Mesodermal cell (in vitro differentiated cells): ENCODE measurements around the gene ZNF234.
A peak's percentile ranks its signal among the peaks of the same experiment; 100 is the strongest.
"Not testable (repeated sequence)": the region's sequence is repeated elsewhere in the genome, so short reads cannot be mapped to it uniquely, and the experiment has no call there.

ENCODE experiments used
- H3K27ac ChIP-seq: 2 replicates; pipeline ENCODE4 v1.7.0; 2013; ENCODE audit warnings: mild to moderate bottlenecking, low read depth, low read length, moderate library complexity; ENCODE audit not compliant: severe bottlenecking
- H3K36me3 ChIP-seq: 2 replicates; pipeline ENCODE4 v1.7.1; 2013; ENCODE audit warnings: mild to moderate bottlenecking, low read length, moderate library complexity; ENCODE audit not compliant: control insufficient read depth, insufficient read depth
- H3K4me1 ChIP-seq: one replicate; pipeline ENCODE4 v1.7.1; 2013; ENCODE audit warnings: mild to moderate bottlenecking, low read length; ENCODE audit not compliant: insufficient read depth, control insufficient read depth, poor library complexity, severe bottlenecking
- H3K4me3 ChIP-seq: 2 replicates; pipeline ENCODE4 v1.7.0; 2013; ENCODE audit warnings: low read length, control low read depth, mild to moderate bottlenecking; ENCODE audit not compliant: insufficient read depth, poor library complexity, severe bottlenecking; ENCODE audit errors: extremely low read depth
- H3K9me3 ChIP-seq: 2 replicates; pipeline ENCODE4 v1.7.1; 2013; ENCODE audit warnings: mild to moderate bottlenecking, low read length, moderate library complexity; ENCODE audit not compliant: control insufficient read depth
- WGBS, 2 experiments: methylation state at CpG; one replicate each; pipeline ENCODE4 v1.1.5; 2013; ENCODE audit warnings: missing lambda C conversion rate in 2 of 2; ENCODE audit not compliant: insufficient coverage in 2 of 2; 5-methylcytosine and 5-hydroxymethylcytosine counted together

The ZNF234 gene

GRCh38 chr19:44182145-44182544, 40.8 kb downstream of the ZNF234 start:
- Histone ChIP-seq H3K9me3 (peaks cover 7% of the 10 kb centered on the region), H3K4me1 (no peaks in the 10 kb centered on the region), H3K27ac (no peak overlapping the region), H3K36me3 (peaks cover 4% of the 10 kb centered on the region), H3K4me3 (no peak overlapping the region)
- 94% methylated on average over 2 of the region's 10 CpGs; no CpG with 5 or more reads in 1 of the 2 experiments for WGBS, 2 experiments

GRCh38 chr19:44190020-44190419, 48.7 kb downstream of the ZNF234 start:
- no peaks in the 10 kb centered on the region for H3K36me3 ChIP-seq
- no CpG with 5 or more reads among the region's 6 CpGs for WGBS, 2 experiments
- no peak overlapping the region for H3K27ac ChIP-seq
- H3K4me3 ChIP-seq, result no peak overlapping the region
- no peaks in the 10 kb centered on the region for H3K4me1 ChIP-seq
- H3K9me3 ChIP-seq, result no peaks in the 10 kb centered on the region

- 76 to 89% methylated on average over 4 of the region's 5 CpGs for WGBS, 2 experiments
- H3K27ac ChIP-seq, result no peak overlapping the region
- no peaks in the 10 kb centered on the region for H3K36me3 ChIP-seq
Observed at GRCh38 chr19:44192127-44192526, 50.8 kb downstream of the ZNF234 start.

GRCh38 chr19:44196772-44197171, 55.4 kb downstream of the ZNF234 start:
- Histone ChIP-seq H3K36me3 (no peaks in the 10 kb centered on the region), H3K9me3 (no peaks in the 10 kb centered on the region), H3K4me1 (no peaks in the 10 kb centered on the region), H3K4me3 (no peak overlapping the region), H3K27ac (no peak overlapping the region)

More at GRCh38 chr19:44192127-44192526, 50.8 kb downstream of the ZNF234 start:
- H3K4me3 ChIP-seq, result no peak overlapping the region
- no peaks in the 10 kb centered on the region for H3K9me3 ChIP-seq
- no peaks in the 10 kb centered on the region for H3K4me1 ChIP-seq

- Histone ChIP-seq H3K4me1 (no peaks in the 10 kb centered on the region), H3K9me3 (peaks cover 13% of the 10 kb centered on the region), H3K36me3 (no peaks in the 10 kb centered on the region), H3K27ac (no peak overlapping the region), H3K4me3 (no peak overlapping the region)
- no CpG with 5 or more reads among the region's 1 CpG for WGBS, 2 experiments
Observed at GRCh38 chr19:44202470-44202869, 61.1 kb downstream of the ZNF234 start.

- WGBS, 2 experiments, result no CpG with 5 or more reads among the region's 2 CpGs
- Histone ChIP-seq H3K27ac (no peak overlapping the region), H3K4me1 (no peaks in the 10 kb centered on the region), H3K36me3 (no peaks in the 10 kb centered on the region), H3K4me3 (no peak overlapping the region), H3K9me3 (peaks cover 13% of the 10 kb centered on the region)
Observed at GRCh38 chr19:44202974-44203373, 61.6 kb downstream of the ZNF234 start.

- H3K36me3 ChIP-seq, H3K4me3 ChIP-seq, H3K4me1 ChIP-seq, H3K27ac ChIP-seq: not testable (repeated sequence)
- peaks cover 13% of the 10 kb centered on the region for H3K9me3 ChIP-seq
- WGBS, 2 experiments, result 97 to 99% methylated on average over 14 of the region's 31 CpGs
Observed at GRCh38 chr19:44203877-44204276, 62.5 kb downstream of the ZNF234 start.

- Histone ChIP-seq H3K9me3 (peaks cover 13% of the 10 kb centered on the region), H3K4me1 (no peaks in the 10 kb centered on the region), H3K36me3 (no peaks in the 10 kb centered on the region), H3K4me3 (no peak overlapping the region), H3K27ac (no peak overlapping the region)
- WGBS, 2 experiments, result no CpG with 5 or more reads among the region's 2 CpGs
Observed at GRCh38 chr19:44204772-44205171, 63.4 kb downstream of the ZNF234 start.

GRCh38 chr19:44207126-44207803, 65.9 kb downstream of the ZNF234 start:
- Histone ChIP-seq H3K4me1 (no peaks in the 10 kb centered on the region), H3K9me3 (peaks cover 13% of the 10 kb centered on the region), H3K4me3 (peak overlapping the region; percentile 58), H3K27ac (peak overlapping the region; percentile 63), H3K36me3 (no peaks in the 10 kb centered on the region)
- 3 to 11% methylated on average over 16 to 17 of the region's 26 CpGs for WGBS, 2 experiments
